ENCODE results near the gene TMED4. TPM values are rescaled to one million over a fixed set of nuclear protein-coding genes. Genes with fewer than 3 reads are reported as not detected.

Gene TMED4
- polyA plus RNA-seq, 1 donor from 2014 or later = 158 TPM

DNA sequence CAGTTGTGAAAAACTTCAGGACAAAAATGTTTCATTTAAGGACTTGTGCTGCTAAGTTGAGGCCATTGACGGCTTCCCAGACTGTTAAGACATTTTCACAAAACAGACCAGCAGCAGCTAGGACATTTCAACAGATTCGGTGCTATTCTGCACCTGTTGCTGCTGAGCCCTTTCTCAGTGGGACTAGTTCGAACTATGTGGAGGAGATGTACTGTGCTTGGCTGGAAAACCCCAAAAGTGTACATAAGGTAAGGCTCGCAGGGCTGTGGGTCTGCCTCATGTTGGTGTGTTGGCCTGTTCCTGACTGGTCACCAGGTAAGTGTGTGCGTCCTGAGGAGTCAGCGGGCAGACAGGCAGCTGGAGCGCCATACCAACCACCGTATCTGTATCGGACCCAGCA lies 42.3 kb upstream of the TMED4 start:
- H3K9me3 ChIP-seq (ENCODE audit: low read length) = no peaks in the 10 kb centered on the region
- H3K36me3 ChIP-seq (ENCODE audit: insufficient read depth, low read length) = no peaks in the 10 kb centered on the region
- H3K9me2 ChIP-seq (ENCODE audit: insufficient read depth, low read length) = no peaks in the 10 kb centered on the region
- no peaks in the 10 kb centered on the region for H3K27me3 ChIP-seq (ENCODE audit: insufficient read depth, low read depth, low read length)
- H4K20me1 ChIP-seq (ENCODE audit: insufficient read depth) = no peaks in the 10 kb centered on the region
- peaks cover 22% of the 10 kb centered on the region for H3K79me2 ChIP-seq (replicated peaks; ENCODE audit: insufficient read depth, low read length)
- TF ChIP-seq EP300 (conservative IDR thresholded peaks at IDR 0.05; ENCODE audit: poor library complexity, severe bottlenecking) (no peak), EZH2 (IDR thresholded peaks at IDR 0.05; ENCODE audit: borderline replicate concordance, insufficient read depth, low read length, poor library complexity, severe bottlenecking) (no peak), TAF1 (IDR thresholded peaks at IDR 0.05; ENCODE audit: low read depth) (no peak), POLR2AphosphoS5 (IDR thresholded peaks at IDR 0.05) (no peak), RAD21 (conservative IDR thresholded peaks at IDR 0.05) (no peak), MXI1 (conservative IDR thresholded peaks at IDR 0.05; ENCODE audit: poor library complexity, severe bottlenecking) (no peak), SMC3 (conservative IDR thresholded peaks at IDR 0.05; ENCODE audit: poor library complexity) (no peak)
- TF ChIP-seq, protein P1, sequence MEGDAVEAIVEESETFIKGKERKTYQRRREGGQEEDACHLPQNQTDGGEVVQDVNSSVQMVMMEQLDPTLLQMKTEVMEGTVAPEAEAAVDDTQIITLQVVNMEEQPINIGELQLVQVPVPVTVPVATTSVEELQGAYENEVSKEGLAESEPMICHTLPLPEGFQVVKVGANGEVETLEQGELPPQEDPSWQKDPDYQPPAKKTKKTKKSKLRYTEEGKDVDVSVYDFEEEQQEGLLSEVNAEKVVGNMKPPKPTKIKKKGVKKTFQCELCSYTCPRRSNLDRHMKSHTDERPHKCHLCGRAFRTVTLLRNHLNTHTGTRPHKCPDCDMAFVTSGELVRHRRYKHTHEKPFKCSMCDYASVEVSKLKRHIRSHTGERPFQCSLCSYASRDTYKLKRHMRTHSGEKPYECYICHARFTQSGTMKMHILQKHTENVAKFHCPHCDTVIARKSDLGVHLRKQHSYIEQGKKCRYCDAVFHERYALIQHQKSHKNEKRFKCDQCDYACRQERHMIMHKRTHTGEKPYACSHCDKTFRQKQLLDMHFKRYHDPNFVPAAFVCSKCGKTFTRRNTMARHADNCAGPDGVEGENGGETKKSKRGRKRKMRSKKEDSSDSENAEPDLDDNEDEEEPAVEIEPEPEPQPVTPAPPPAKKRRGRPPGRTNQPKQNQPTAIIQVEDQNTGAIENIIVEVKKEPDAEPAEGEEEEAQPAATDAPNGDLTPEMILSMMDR (IDR thresholded peaks at IDR 0.05; ENCODE audit: poor library complexity, severe bottlenecking) = no peak
- TF ChIP-seq, protein P2, sequence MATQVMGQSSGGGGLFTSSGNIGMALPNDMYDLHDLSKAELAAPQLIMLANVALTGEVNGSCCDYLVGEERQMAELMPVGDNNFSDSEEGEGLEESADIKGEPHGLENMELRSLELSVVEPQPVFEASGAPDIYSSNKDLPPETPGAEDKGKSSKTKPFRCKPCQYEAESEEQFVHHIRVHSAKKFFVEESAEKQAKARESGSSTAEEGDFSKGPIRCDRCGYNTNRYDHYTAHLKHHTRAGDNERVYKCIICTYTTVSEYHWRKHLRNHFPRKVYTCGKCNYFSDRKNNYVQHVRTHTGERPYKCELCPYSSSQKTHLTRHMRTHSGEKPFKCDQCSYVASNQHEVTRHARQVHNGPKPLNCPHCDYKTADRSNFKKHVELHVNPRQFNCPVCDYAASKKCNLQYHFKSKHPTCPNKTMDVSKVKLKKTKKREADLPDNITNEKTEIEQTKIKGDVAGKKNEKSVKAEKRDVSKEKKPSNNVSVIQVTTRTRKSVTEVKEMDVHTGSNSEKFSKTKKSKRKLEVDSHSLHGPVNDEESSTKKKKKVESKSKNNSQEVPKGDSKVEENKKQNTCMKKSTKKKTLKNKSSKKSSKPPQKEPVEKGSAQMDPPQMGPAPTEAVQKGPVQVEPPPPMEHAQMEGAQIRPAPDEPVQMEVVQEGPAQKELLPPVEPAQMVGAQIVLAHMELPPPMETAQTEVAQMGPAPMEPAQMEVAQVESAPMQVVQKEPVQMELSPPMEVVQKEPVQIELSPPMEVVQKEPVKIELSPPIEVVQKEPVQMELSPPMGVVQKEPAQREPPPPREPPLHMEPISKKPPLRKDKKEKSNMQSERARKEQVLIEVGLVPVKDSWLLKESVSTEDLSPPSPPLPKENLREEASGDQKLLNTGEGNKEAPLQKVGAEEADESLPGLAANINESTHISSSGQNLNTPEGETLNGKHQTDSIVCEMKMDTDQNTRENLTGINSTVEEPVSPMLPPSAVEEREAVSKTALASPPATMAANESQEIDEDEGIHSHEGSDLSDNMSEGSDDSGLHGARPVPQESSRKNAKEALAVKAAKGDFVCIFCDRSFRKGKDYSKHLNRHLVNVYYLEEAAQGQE (IDR thresholded peaks at IDR 0.05; ENCODE audit: borderline replicate concordance) = no peak
- no peak overlapping the region for H3K9ac ChIP-seq (ENCODE audit: low read length)
- no peaks in the 10 kb centered on the region for H3F3A ChIP-seq (ENCODE audit: insufficient read depth, low read length, poor library complexity, severe bottlenecking)
- no peak overlapping the region for H3K4me3 ChIP-seq (ENCODE audit: low read length)
- no peak overlapping the region for H2AFZ ChIP-seq (ENCODE audit: low read depth, low read length)
- H3K27ac ChIP-seq (ENCODE audit: low read length) = no peak overlapping the region
- no peak overlapping the region for H3K4me2 ChIP-seq (ENCODE audit: low read length)

DNA sequence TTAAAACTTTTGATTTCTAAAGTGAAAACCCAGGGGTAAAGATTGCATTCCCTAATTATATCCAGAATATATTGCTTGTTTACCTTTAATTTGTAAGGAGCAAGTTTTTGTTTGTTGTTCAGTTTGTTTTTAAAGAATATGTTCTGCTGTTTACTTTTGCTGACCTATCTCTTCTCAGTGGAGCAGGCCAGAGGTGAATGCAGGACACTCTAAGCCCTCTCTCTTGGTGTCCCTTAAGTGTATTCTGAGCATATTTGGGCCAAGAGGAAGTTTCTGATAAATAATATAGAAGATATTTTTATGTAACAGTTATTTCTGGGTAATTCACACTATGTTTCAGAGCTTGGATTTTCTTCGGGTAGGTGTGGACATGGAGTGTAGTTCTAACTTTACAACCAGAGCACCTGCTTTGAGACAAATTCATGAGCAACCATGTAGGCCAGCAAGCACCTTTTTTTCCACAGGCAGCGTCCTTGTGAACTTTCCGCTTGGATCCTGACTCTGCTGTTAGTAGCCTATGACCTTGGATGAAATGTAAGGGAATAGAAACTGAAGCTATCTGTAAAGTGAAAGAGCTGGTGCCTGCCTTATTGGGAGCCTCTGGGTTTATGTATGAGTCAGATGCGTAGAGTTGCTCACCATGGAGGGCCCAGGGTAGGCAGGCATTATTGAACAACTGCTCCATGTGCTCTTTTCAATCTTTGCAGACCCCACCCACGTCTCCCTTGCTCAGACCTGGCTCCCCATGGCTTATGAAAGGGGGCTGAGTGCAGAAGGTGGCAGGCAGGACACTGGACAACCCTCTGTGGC lies 40.5 kb upstream of the TMED4 start:
- Histone ChIP-seq H2AFZ (ENCODE audit: low read depth, low read length) (no peak overlapping the region), H3F3A (ENCODE audit: insufficient read depth, low read length, poor library complexity, severe bottlenecking) (no peaks in the 10 kb centered on the region), H3K36me3 (ENCODE audit: insufficient read depth, low read length) (no peaks in the 10 kb centered on the region), H3K79me2 (replicated peaks; ENCODE audit: insufficient read depth, low read length) (peaks cover 34% of the 10 kb centered on the region), H3K4me2 (ENCODE audit: low read length) (no peak overlapping the region), H3K4me3 (ENCODE audit: low read length) (no peak overlapping the region), H3K27ac (ENCODE audit: low read length) (no peak overlapping the region), H3K27me3 (ENCODE audit: insufficient read depth, low read depth, low read length) (no peaks in the 10 kb centered on the region), H3K9me3 (ENCODE audit: low read length) (no peaks in the 10 kb centered on the region), H3K9me2 (ENCODE audit: insufficient read depth, low read length) (no peaks in the 10 kb centered on the region), H4K20me1 (ENCODE audit: insufficient read depth) (no peaks in the 10 kb centered on the region), H3K9ac (ENCODE audit: low read length) (no peak overlapping the region)
- no peak for TF ChIP-seq EZH2 (IDR thresholded peaks at IDR 0.05; ENCODE audit: borderline replicate concordance, insufficient read depth, low read length, poor library complexity, severe bottlenecking)
- no peak for TF ChIP-seq POLR2AphosphoS5 (IDR thresholded peaks at IDR 0.05)
- no peak for TF ChIP-seq RAD21 (conservative IDR thresholded peaks at IDR 0.05)
- TF ChIP-seq, protein P2 (IDR thresholded peaks at IDR 0.05; ENCODE audit: borderline replicate concordance) = no peak
- TF ChIP-seq SMC3 (conservative IDR thresholded peaks at IDR 0.05; ENCODE audit: poor library complexity) = no peak
- TF ChIP-seq TAF1 (IDR thresholded peaks at IDR 0.05; ENCODE audit: low read depth) = no peak
- TF ChIP-seq, protein P1 (IDR thresholded peaks at IDR 0.05; ENCODE audit: poor library complexity, severe bottlenecking) = no peak
- no peak for TF ChIP-seq EP300 (conservative IDR thresholded peaks at IDR 0.05; ENCODE audit: poor library complexity, severe bottlenecking)
- TF ChIP-seq MXI1 (conservative IDR thresholded peaks at IDR 0.05; ENCODE audit: poor library complexity, severe bottlenecking) = no peak
